Skin epidermis (tissue), 12 donors: ENCODE results near the gene CD151.

Experiments used
- H3K27ac ChIP-seq, 21 experiments: fragments of 200-600 bp; sonication (generic) in 11 of 21; one replicate each; pipeline ENCODE4 v1.5.0; 2020; ENCODE audit warnings: mild to moderate bottlenecking in 3 of 21, inconsistent platforms in 2 of 21, moderate library complexity in 2 of 21
- H3K4me3 ChIP-seq, 7 experiments: fragments of 200-600 bp; sonication (generic) in 2 of 7; one replicate each; pipeline ENCODE4 v1.5.0; 2020; ENCODE audit warnings: inconsistent platforms in 2 of 7, mild to moderate bottlenecking in 2 of 7, moderate library complexity in 1 of 7

The CD151 gene

DNA sequence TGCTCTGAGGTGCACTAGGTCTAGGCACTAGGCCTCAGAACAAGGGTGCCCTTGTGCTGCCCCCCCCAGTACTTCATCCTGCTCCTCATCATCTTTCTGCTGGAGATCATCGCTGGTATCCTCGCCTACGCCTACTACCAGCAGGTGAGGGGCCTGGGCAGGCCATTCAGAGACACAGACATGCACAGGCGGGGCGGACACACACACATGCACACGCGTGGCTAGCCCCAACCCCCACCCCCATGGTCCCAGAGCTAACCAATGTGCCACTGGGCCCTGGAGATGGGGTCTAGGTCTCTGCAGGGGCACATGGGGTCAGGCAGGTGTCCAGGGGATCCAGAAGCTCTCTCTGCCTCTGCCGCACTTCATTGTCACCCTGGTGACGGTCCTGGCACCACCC lies 3.9 kb downstream of the CD151 start:
- H3K27ac ChIP-seq = no peak overlapping the region
- H3K4me3 ChIP-seq = no peak overlapping the region

DNA sequence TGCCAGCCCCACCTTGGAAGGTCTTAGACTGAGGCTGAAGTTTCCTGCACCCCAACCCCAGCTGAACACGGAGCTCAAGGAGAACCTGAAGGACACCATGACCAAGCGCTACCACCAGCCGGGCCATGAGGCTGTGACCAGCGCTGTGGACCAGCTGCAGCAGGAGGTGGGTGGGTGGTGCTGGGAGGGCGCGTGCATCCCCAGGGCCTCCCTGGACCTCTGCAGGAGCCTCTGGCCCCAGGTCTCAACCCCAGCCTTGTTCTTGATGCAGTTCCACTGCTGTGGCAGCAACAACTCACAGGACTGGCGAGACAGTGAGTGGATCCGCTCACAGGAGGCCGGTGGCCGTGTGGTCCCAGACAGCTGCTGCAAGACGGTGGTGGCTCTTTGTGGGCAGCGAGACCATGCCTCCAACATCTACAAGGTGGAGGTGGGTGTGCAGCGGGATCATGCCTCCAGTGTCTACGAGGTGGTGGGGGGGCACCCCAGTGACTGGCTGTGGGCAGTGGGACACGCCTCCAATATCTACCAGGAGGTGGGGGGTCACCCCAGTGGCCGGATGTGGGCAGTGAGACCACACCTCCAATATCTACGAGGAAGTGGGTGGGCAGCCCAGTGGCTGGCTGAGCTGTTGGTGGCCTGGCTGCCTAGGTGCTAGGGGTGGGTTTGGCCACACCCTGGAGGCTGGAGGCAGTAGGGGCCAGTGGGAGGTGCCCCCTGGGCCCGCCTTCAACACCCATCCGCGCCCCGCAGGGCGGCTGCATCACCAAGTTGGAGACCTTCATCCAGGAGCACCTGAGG lies 4.6 kb downstream of the CD151 start:
- Histone ChIP-seq H3K4me3 (no peak overlapping the region), H3K27ac (no peak overlapping the region)

- Histone ChIP-seq H3K4me3 (no peak overlapping the region), H3K27ac (peak overlapping the region in 1 of 21 experiments; percentile 0)
Measured at GRCh38 chr11:837990-838307, 5.2 kb downstream of the CD151 start.

DNA sequence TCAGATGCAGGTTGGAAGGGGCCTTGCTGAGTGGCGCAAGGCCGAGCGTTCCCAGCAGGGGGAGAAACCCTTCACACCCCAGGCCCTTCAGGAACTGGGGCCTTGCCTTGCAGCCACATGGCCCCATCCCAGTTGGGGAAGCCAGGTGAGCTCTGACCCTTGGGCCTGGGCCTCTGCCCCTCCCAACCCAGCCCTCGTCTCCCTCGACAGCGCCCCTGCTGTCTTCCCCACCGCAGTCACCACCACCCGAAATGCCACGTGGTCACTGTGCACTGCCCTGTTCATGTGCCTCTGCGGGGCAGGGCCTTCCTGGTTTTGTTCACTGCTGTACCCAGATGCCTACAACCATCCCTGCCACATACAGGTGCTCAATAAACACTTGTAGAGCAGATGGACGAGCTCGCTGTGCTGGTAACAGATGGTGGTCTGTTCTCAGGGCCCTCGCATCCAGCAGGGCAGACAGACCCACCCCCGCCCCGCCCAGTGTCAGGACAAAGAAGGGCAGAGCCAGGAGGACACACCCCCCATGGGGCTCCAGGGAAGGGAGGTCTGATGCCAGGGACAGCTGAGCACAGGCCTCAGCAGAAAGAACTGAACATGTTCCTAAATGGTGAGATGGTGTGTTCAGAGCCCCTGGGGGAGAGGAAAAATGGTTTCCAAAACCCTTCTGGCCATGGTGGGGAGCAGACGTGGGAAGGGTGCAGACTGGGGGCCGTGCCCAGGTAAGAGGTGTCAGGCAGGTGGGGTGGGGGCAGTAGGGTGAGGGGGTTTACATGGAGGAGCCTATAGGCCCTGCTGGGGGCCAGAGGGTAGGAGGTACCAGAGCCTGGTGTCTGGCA lies 5.9 kb downstream of the CD151 start:
- Histone ChIP-seq H3K4me3 (no peak overlapping the region), H3K27ac (peak overlapping the region in 5 of 21 experiments; percentile 0 to 41 (median 8))

DNA sequence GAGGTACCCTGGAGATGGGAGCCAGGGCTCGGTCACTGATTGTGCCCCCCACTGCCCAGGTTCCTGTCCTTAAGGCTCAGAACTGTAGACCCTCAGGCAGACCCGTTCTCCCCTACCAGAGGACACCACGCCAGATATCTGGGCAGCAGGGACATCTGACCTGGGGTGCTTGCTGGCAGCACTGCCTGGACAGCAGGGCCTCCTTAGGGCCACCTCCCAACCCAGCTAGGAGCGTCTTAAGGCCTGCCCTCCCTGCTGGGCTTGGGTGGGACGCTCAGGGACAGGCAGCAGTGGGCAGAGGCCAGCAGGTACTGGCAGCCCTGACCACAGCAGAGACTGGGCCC lies 6.5 kb downstream of the CD151 start:
- Histone ChIP-seq H3K4me3 (no peak overlapping the region), H3K27ac (peak overlapping the region in 3 of 21 experiments; percentile 1 to 41 (median 8))

DNA sequence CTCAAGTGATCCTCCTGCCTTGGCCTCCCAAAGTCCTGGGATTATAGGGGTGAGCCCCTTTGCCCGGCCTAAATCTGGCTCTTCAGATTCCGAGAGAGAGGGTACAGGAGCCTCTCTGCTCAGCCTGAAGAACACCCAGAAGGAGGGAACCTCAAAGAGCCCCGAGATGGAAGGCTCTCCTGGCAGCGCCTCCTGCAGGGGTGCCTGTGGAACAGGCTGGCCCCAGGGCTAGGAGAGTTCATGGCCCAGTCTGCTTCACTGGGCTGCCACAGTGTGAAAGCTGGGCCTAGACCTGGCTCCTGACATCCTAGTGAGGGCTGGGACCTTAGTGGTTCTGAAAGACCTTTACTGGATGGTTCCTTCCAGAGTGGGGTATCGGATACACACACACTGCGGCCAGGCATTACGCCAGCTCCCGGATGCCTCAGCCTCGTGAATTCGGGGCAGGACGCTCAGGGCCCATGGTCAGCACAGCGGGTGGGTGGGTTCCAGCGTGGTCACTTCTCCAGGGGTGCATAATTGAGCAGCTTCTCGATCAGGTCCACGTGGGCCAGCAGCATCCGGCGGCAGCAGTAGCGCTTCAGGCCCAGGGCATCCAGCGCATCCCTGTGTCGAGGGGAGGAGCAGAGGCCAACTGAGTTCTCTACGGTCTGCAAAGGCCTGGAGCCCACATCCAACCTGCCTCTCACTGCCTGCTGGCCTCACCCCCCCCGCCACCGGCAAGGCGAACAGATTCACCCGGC lies 7.3 kb downstream of the CD151 start:
- H3K27ac ChIP-seq = peak overlapping the region in 4 of 21 experiments; percentile 3 to 24 (median 8)
- peak overlapping the region in 1 of 7 experiments; percentile 3 for H3K4me3 ChIP-seq

GRCh38 chr11:841981-842369 lies 9.2 kb downstream of the CD151 start:
- Histone ChIP-seq H3K4me3 (peak overlapping the region; percentile 70 to 99 (median 86)), H3K27ac (peak overlapping the region; percentile 91 to 100 (median 98))

- Histone ChIP-seq H3K27ac (peak within 1 kb of the TSS; percentile 91 to 100 (median 98)), H3K4me3 (peak within 1 kb of the TSS; percentile 70 to 99 (median 86))
Measured at GRCh38 chr11:842370-843002, 9.7 kb downstream of the CD151 start, which contains the start of the genes POLR2L and TSPAN4. TSS of gene POLR2L (minus strand) at chr11:842529. CDS start at chr11:842508, 21 bp downstream. TSS of gene TSPAN4 (plus strand) at chr11:842852. CDS start at chr11:850305, 7,453 bp downstream.

- peak overlapping the region; percentile 91 to 100 (median 98) for H3K27ac ChIP-seq
Measured at GRCh38 chr11:843086-843734, 10.5 kb downstream of the CD151 start.

DNA sequence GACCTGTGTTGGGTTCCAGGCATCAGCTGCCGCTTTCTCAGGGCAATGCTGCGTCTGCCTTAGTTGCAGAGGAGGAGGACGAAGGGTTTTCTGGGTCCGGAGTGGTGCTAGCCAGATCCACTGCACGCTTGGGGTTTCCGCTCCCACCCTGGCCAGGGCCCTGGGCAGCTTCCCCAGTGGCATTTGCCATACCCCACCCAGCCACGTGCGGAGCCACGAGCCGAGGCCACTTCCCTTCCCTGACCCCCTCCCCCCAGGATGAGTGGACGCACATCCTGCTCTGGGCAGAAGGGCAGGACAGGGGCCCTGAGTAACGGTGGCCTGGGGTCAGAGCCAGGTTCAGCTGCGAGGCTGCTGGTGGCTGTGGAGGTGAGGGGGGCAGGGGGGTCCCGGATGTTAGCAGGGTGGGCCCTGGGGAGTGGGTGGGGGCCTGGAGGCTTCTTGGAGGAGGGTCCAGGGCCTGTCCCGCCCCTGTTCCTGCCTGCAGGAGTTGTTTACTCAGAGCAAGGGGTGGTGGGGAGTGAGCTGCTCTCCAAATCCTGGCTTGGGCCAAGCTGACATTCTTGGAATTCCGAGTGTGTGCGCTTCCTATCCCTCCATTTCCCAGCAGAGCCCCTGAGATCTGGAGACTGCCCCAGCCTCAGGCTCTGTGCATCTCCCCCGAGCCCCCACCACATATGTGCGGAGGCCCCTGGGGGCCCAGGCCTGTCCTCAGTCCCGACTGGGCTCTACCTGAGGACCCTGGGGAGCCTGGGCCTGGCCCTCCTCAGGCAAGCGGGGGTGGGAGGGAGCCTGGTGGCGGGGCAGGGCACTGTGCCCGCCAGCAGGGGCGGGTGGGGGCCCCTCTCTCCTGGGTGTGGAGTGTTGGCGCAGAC lies 11.3 kb downstream of the CD151 start:
- Histone ChIP-seq H3K27ac (peak overlapping the region; percentile 91 to 100 (median 98)), H3K4me3 (peak overlapping the region; percentile 70 to 99 (median 86))

More at GRCh38 chr11:843086-843734, 10.5 kb downstream of the CD151 start:
- H3K4me3 ChIP-seq = peak overlapping the region; percentile 70 to 99 (median 86)

GRCh38 chr11:844693-845644 lies 12.2 kb downstream of the CD151 start:
- peak overlapping the region; percentile 70 to 99 (median 86) for H3K4me3 ChIP-seq

DNA sequence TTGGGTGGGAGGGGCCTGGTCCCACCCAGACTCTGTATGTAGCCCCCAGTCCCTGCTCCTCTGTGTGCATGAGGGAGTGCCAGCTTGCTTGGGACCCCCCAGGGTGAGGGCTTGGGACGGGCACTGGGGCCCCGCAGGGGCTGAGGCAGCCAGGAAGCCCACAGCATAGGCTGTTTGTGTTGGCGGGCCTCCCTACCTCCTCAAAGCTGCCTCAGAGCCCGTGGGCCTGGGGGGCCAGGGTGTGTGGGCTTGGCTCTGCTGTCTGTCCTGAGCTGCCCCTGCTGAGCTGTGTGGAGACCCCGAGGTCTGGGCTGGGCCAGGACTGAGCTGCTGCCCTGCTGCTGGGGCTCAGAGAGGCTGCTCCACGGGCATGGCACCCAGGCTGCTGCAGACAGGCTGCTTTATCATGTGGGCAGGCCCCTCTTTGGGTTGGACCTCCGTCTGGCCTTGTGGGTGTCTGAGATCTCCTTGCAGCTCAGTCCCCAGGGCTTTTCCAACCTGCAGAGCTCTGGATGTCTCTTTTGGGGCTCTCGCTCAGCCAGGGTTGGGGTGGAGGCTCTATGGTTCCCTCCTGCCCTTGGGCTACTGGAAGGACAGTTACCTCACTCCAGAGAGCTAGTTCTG lies 13.2 kb downstream of the CD151 start:
- Histone ChIP-seq H3K27ac (peak overlapping the region in 17 of 21 experiments; percentile 8 to 100 (median 98)), H3K4me3 (peak overlapping the region in 2 of 7 experiments; percentile 78 to 95)

More at GRCh38 chr11:844693-845644, 12.2 kb downstream of the CD151 start:
- H3K27ac ChIP-seq = peak overlapping the region; percentile 91 to 100 (median 98)

- H3K27ac ChIP-seq = peak overlapping the region in 13 of 21 experiments; percentile 8 to 100 (median 99)
- H3K4me3 ChIP-seq = no peak overlapping the region
Measured at GRCh38 chr11:846496-847098, 13.8 kb downstream of the CD151 start.

DNA sequence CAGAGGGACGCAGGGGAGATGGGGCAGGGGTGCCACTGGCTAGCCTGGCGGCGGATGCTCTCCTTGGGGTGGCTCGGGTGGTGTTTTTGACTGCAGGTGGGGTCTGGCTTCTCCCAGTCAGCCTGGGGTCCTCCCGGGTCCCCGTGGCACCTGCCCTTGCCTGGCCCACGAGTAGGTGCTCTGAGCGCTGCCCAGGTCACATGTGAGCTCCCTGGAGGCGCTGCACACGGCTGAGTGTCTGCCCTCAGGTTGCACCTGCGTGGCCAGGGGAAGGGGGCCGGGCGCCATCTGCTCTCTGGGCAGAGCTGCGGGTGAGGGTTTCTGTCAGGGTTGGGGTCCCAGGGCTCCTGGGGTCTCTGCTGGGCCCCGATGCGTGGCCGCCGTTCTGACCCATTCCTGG lies 15.1 kb downstream of the CD151 start:
- Histone ChIP-seq H3K27ac (peak overlapping the region in 1 of 21 experiments; percentile 100), H3K4me3 (no peak overlapping the region)

DNA sequence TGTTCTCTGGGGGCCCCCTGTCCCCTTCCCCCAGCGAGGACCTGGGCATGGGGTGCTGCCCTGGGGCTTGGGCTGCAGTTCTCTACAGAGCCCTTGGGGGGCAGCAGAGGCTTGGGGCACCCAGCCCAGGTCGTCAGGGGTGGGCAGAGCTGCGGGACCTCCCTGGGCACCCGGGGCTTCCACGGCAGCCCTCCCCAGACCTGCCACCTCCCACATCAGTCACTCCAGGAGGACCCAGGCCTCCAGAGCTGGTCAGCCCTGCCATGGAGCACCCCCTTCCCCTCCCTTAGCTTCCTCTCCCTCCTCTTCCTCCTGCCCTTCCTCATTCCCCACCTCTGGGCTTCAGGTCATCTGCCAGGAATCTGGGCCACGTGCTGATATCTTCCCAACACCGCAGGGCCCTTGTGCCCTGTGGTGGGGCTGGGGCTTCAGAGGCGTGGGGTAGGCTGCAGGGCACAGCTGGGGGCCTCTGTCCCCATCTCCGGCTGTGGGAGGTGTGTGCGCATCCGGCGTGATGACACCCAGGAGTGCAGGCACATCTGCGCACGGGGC lies 15.7 kb downstream of the CD151 start:
- H3K4me3 ChIP-seq = peak overlapping the region in 3 of 7 experiments; percentile 22 to 47 (median 44)
- peak overlapping the region in 1 of 21 experiments; percentile 100 for H3K27ac ChIP-seq
